Naive thymus-derived CD4-positive, alpha-beta T cell (primary cell): ENCODE results near the gene TTLL12. TPM values are rescaled to one million over a fixed set of nuclear protein-coding genes. Genes with fewer than 3 reads are reported as not detected.

Experiments
- ATAC-seq: fragments of 150-1000 bp; cut with Tn5 transposase; 2 replicates; pipeline ENCODE4 v1.10.0; 2021; ENCODE audit warnings: mild to moderate bottlenecking, moderate library complexity
- CTCF ChIA-PET: fragments of 350-600 bp; sonication (Branson Sonifier 250); formaldehyde crosslinking; loops from one replicate; lab custom pipeline; 2021; ENCODE audit warnings: antibody characterized with exemption; lab: Charles Lee
- POLR2A ChIA-PET: fragments of 350-600 bp; sonication (Branson Sonifier 250); formaldehyde crosslinking; loops from one replicate; lab custom pipeline; 2021; ENCODE audit warnings: antibody characterized with exemption, inconsistent platforms; lab: Charles Lee
- DNase-seq, 9 donors: peaks; one replicate each; pipeline versions ENCODE4 v3.0.0 to v3.0.0-alpha.2; 2020 to 2022; ENCODE audit warnings: mixed read lengths in 1 of 9
- H3K27ac ChIP-seq: one replicate; pipeline ENCODE4 v1.7.0; 2013; ENCODE audit warnings: mild to moderate bottlenecking, low read depth, low read length, moderate library complexity
- H3K27me3 ChIP-seq, 2 donors: one replicate each; pipeline ENCODE4 v1.7.0; 2013; ENCODE audit warnings: low read length in 2 of 2, mild to moderate bottlenecking in 2 of 2, moderate library complexity in 2 of 2; ENCODE audit not compliant: control insufficient read depth in 2 of 2, insufficient read depth in 2 of 2
- H3K36me3 ChIP-seq, 3 experiments: 1 replicate in 2 of 3; 2 replicates in 1 of 3; pipeline ENCODE4 v1.7.0; 2013; ENCODE audit warnings: low read length in 3 of 3, mild to moderate bottlenecking in 3 of 3, moderate library complexity in 1 of 3; ENCODE audit not compliant: insufficient read depth in 3 of 3, control insufficient read depth in 2 of 3
- H3K4me1 ChIP-seq, 2 donors: one replicate each; pipeline ENCODE4 v1.7.0; 2013; ENCODE audit warnings: low read length in 2 of 2, mild to moderate bottlenecking in 2 of 2, moderate library complexity in 1 of 2; ENCODE audit not compliant: control insufficient read depth in 2 of 2, insufficient read depth in 2 of 2
- H3K4me3 ChIP-seq: 2 replicates; pipeline ENCODE4 v1.7.0; 2013; ENCODE audit warnings: mild to moderate bottlenecking, low read length
- H3K9me3 ChIP-seq, 3 experiments: 1 replicate in 2 of 3; 2 replicates in 1 of 3; pipeline ENCODE4 v1.7.0; 2013; ENCODE audit warnings: low read length in 3 of 3; ENCODE audit not compliant: control insufficient read depth in 2 of 3
- H3K27ac Mint-ChIP-seq, 9 donors: one replicate each; pipeline ENCODE4 v1.8.0; 2020 to 2022; ENCODE audit warnings: mixed read lengths in 9 of 9, mild to moderate bottlenecking in 8 of 9, moderate library complexity in 5 of 9, inconsistent platforms in 2 of 9
- H3K27me3 Mint-ChIP-seq, 5 donors: one replicate each; pipeline ENCODE4 v1.8.0; 2021 to 2022; ENCODE audit warnings: mixed read lengths in 5 of 5, mild to moderate bottlenecking in 1 of 5
- H3K36me3 Mint-ChIP-seq, 5 donors: one replicate each; pipeline ENCODE4 v1.8.0; 2020 to 2022; ENCODE audit warnings: mixed read lengths in 5 of 5, mild to moderate bottlenecking in 3 of 5, inconsistent platforms in 1 of 5
- H3K4me1 Mint-ChIP-seq, 7 donors: one replicate each; pipeline ENCODE4 v1.8.0; 2020 to 2022; ENCODE audit warnings: mixed read lengths in 7 of 7, mild to moderate bottlenecking in 3 of 7, inconsistent platforms in 1 of 7
- H3K4me3 Mint-ChIP-seq, 10 donors: one replicate each; pipeline ENCODE4 v1.8.0; 2020 to 2022; ENCODE audit warnings: mild to moderate bottlenecking in 10 of 10, mixed read lengths in 10 of 10, moderate library complexity in 6 of 10, inconsistent platforms in 2 of 10
- H3K9me3 Mint-ChIP-seq, 11 donors: one replicate each; pipeline ENCODE4 v1.8.0; 2020 to 2022; ENCODE audit warnings: mixed read lengths in 11 of 11, mild to moderate bottlenecking in 4 of 11, inconsistent platforms in 1 of 11, moderate library complexity in 1 of 11
- intact Hi-C, 2 donors: fragments of 100-400 bp; cut with micrococcal nuclease; formaldehyde crosslinking; loops; one replicate each; pipeline ENCODE4 v1.15.1; 2023
- polyA plus RNA-seq, 2 donors: library from polyadenylated mRNA; unstranded; fragments of 300-500 nt; fragmentation: Illumina TruSeq; gene quantifications; one replicate each; pipeline ENCODE4 v1.2.3, GENCODE V29; 2021
- total RNA-seq, 6 experiments: library from RNA in 5 of 6; stranded (reverse) in 5 of 6; gene quantifications; 1 replicate in 5 of 6; 2 replicates in 1 of 6; pipeline ENCODE4 v1.2.3 and lab custom pipeline; 2021 to 2026

TTLL12 gene
- total and polyA plus RNA-seq, 7 experiments from 2014 or later: 15.6 to 43.7 (median 28.2) TPM

DNA sequence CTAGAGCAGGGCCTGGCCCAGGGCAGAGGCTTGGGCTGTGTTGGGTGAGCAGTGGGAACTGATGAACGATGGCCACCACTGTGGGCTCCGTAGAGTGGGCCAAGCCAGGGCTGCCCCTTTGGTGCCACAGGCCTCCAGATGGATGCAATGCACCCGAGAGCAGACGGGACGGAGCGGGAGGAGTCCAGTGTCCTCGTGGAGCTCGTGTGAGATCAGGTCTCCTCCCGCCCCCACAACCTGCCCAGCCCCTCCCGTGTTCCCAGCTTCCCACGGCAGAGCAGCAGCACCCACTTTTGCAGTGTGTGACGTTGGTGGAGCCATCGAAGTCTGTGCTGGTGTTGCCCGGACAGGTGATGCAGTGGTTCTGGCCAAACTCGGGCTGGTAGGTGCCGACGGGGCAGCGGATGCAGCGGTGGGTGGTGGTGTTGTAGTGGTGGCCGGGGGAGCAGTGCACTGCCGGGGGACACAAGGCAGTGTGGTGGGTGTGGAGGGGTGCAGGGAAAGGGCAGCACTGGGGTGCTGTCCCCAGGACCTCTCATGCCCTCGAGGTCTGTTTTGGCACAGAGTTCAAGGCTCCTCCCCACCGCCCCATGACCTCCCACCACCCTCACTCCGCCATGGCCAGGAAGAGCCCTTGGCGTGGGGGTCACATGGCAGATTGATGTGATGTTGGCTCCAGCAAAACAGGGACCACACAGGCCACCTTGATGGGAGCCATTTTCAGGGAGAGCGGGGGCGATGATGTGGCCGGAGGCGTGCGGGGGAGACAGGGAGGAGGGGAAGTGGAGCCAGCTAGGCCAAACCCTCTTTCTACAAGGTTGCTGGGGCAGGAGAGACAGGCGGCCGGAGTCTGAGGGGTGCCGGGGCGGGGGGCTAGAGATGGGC is 23.9 kb upstream of the TTLL12 start:
- intact Hi-C loops: no loop called here
- no peak for ATAC-seq
- H3K27ac ChIP-seq: no peak overlapping the region
- CTCF ChIA-PET: interaction anchor here (0.6 kb wide), 1 partner anchor 12 kb away, joined by 3 read pairs; no protein-coding TSS in a partner anchor
- DNase-seq: no peak
- H3K4me1 ChIP-seq: peaks cover 5 to 12% of the 10 kb centered on the region in 2 donors
- H3K9me3 ChIP-seq: no peaks in the 10 kb centered on the region
- H3K4me3 Mint-ChIP-seq: no peak overlapping the region
- H3K36me3 Mint-ChIP-seq: no peaks in the 10 kb centered on the region
- no peak overlapping the region for H3K4me3 ChIP-seq
- POLR2A ChIA-PET: no interaction called here
- no peaks in the 10 kb centered on the region for H3K27me3 ChIP-seq
- H3K27ac Mint-ChIP-seq: no peak overlapping the region
- no peaks in the 10 kb centered on the region for H3K27me3 Mint-ChIP-seq
- H3K36me3 ChIP-seq: no peaks in the 10 kb centered on the region
- H3K9me3 Mint-ChIP-seq: peaks cover 0 to 2% (median 0%) of the 10 kb centered on the region in 11 donors
- H3K4me1 Mint-ChIP-seq: peaks cover 5 to 14% (median 9%) of the 10 kb centered on the region in 7 donors

GRCh38 chr22:43209971-43210370 is 23.0 kb upstream of the TTLL12 start:
- ChIA-PET CTCF (no interaction called here), POLR2A (no interaction called here)
- no peaks in the 10 kb centered on the region for H3K36me3 ChIP-seq
- H3K27ac ChIP-seq: no peak overlapping the region
- no peak for DNase-seq
- H3K36me3 Mint-ChIP-seq: no peaks in the 10 kb centered on the region
- H3K9me3 ChIP-seq: no peaks in the 10 kb centered on the region
- H3K4me1 ChIP-seq: peaks cover 5 to 19% of the 10 kb centered on the region in 2 donors
- H3K27me3 Mint-ChIP-seq: no peaks in the 10 kb centered on the region
- no peak overlapping the region for H3K4me3 Mint-ChIP-seq
- no peak overlapping the region for H3K27ac Mint-ChIP-seq
- H3K4me1 Mint-ChIP-seq: peaks cover 5 to 17% (median 13%) of the 10 kb centered on the region in 7 donors
- H3K4me3 ChIP-seq: no peak overlapping the region
- intact Hi-C loops: no loop called here
- no peaks in the 10 kb centered on the region for H3K27me3 ChIP-seq
- ATAC-seq: no peak
- H3K9me3 Mint-ChIP-seq: no peaks in the 10 kb centered on the region

DNA sequence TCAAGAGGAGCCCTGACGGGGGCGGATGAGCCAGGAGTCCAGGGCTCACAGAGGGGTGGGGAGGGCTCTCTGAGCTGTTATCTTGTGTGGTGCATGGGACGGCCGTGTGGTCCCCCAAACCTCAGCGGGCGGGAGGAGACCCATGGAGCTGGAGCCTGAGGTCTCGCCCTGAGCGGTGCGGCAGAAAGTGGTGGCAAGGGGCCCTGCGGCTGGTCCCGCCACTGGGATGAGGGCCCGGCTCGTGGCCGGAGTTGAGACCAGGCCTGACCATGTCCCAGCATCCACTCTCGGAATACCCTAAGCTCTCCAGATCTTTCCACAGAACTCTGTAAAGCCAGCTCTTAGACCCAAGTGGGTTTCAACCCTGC is 22.6 kb upstream of the TTLL12 start:
- CTCF ChIA-PET: interaction anchor here (0.6 kb wide), 1 partner anchor 130 kb away, joined by 3 read pairs; no protein-coding TSS in a partner anchor
- POLR2A ChIA-PET: no interaction called here

DNA sequence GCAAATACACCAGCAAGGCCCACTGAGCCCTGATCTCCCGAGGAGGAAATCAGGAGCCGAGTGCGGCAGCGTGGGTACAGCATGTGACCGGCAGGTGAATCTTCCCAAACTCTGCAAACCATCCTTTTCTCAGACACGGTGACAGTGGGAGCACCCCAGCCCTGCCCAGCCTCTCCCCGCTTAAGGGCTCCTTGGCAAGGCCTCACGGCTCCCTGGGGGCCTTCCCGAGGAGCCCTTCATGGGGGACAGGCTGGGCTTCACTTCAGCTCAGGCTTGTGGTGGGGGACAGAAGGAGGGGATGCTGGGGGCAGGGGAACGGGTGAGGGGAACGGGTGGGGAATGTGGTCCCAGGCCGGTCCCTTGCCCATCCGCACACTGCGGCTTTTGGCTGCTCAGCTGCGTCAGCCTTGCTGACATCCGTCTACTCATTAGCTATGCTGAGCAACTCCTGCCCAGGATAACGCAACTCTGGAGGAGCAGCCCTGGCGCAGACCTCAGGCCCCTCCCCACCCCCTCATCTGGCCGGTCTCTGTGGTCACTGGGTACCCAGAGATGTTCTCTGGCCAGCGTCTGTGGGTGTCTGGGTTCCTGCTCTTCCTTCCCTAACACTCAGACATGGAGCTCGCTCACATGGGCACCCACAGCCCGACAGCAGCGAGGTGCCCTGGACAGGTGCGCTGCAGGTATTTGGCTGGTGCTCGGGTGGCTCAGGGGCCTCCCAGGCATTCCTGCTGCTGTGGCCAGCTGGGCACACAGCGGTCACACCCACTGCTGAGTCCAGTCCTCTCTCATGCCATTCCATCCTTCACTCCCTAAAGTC is 22.0 kb upstream of the TTLL12 start:
- Histone ChIP-seq H3K4me1 (peaks cover 5 to 19% of the 10 kb centered on the region in 2 donors), H3K9me3 (no peaks in the 10 kb centered on the region), H3K27ac (no peak overlapping the region), H3K36me3 (no peaks in the 10 kb centered on the region), H3K4me3 (no peak overlapping the region), H3K27me3 (no peaks in the 10 kb centered on the region)
- intact Hi-C loops: no loop called here
- DNase-seq (no peak), ATAC-seq (no peak)
- H3K4me1 Mint-ChIP-seq: peaks cover 5 to 19% (median 13%) of the 10 kb centered on the region in 7 donors
- ChIA-PET POLR2A (no interaction called here), CTCF (interaction anchor here (0.5 to 0.6 kb wide), 2 partner anchors 130 to 135 kb away, joined by 3 to 5 read pairs; no protein-coding TSS in a partner anchor)
- H3K27me3 Mint-ChIP-seq: no peaks in the 10 kb centered on the region
- H3K27ac Mint-ChIP-seq: no peak overlapping the region
- H3K4me3 Mint-ChIP-seq: no peak overlapping the region
- no peaks in the 10 kb centered on the region for H3K9me3 Mint-ChIP-seq
- no peaks in the 10 kb centered on the region for H3K36me3 Mint-ChIP-seq

More for the DNA sequence above, 22.6 kb upstream of the TTLL12 start:
- Histone ChIP-seq H3K4me3 (no peak overlapping the region), H3K4me1 (peaks cover 5 to 19% of the 10 kb centered on the region in 2 donors), H3K9me3 (no peaks in the 10 kb centered on the region), H3K36me3 (no peaks in the 10 kb centered on the region), H3K27ac (no peak overlapping the region), H3K27me3 (no peaks in the 10 kb centered on the region)
- DNase-seq (no peak), ATAC-seq (no peak)
- peaks cover 5 to 19% (median 13%) of the 10 kb centered on the region in 7 donors for H3K4me1 Mint-ChIP-seq
- H3K4me3 Mint-ChIP-seq: no peak overlapping the region
- H3K36me3 Mint-ChIP-seq: no peaks in the 10 kb centered on the region
- H3K27me3 Mint-ChIP-seq: no peaks in the 10 kb centered on the region
- intact Hi-C loops: no loop called here
- no peak overlapping the region for H3K27ac Mint-ChIP-seq
- H3K9me3 Mint-ChIP-seq: no peaks in the 10 kb centered on the region

DNA sequence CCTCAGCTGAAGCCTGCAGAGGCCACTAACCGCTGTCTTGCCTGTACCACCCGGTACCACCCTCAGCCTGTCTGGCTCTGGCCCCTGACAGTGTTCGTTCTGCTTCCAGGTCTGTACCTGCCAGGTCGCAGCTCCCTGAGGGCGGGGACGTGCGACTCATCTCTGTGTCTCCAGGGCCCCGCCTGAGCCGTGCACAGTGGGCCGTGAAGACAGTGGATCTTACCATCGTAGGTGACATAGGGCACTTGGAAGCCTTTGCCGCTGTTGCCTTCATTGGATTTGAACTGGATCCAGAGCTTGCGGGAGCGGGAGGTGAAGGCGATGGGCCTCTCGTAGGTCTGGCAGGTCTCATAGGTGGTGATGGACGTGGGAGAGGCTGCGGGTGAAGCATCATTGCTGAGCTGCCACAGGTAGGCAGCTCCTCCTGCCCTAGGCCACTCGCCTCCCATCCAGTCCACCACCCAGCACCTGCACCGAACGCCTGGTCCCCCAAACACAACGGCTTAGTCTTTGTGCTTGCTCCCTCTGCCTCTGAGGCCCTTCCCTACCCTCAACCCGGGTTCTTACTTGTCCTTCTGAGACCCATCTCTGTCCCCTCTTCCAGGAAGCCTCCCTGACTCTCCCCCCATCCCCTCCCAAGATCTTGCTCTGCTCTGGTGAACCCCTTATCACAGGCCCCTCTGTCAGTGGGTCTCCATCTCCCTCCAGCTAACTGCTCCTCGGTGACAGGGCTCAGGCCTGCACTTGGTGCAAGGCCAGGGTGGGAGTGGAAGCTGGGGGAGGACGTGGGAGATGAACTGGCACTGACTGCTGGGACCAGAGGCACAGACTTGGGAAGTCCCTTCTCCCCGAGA is 21.1 kb upstream of the TTLL12 start:
- Histone ChIP-seq H3K4me1 (peaks cover 5 to 19% of the 10 kb centered on the region in 2 donors), H3K27ac (no peak overlapping the region), H3K4me3 (no peak overlapping the region), H3K36me3 (no peaks in the 10 kb centered on the region), H3K9me3 (no peaks in the 10 kb centered on the region), H3K27me3 (no peaks in the 10 kb centered on the region)
- Mint-ChIP-seq H3K4me3 (peak overlapping the region in 1 of 10 donors; percentile 51), H3K9me3 (no peaks in the 10 kb centered on the region), H3K27me3 (no peaks in the 10 kb centered on the region), H3K36me3 (no peaks in the 10 kb centered on the region), H3K27ac (no peak overlapping the region), H3K4me1 (peaks cover 5 to 19% (median 13%) of the 10 kb centered on the region in 7 donors)
- ChIA-PET CTCF (interaction anchor here (0.5 kb wide), 1 partner anchor 136 kb away, joined by 5 read pairs; no protein-coding TSS in a partner anchor), POLR2A (no interaction called here)
- DNase-seq (no peak), ATAC-seq (no peak)
- intact Hi-C loops: no loop called here

DNA sequence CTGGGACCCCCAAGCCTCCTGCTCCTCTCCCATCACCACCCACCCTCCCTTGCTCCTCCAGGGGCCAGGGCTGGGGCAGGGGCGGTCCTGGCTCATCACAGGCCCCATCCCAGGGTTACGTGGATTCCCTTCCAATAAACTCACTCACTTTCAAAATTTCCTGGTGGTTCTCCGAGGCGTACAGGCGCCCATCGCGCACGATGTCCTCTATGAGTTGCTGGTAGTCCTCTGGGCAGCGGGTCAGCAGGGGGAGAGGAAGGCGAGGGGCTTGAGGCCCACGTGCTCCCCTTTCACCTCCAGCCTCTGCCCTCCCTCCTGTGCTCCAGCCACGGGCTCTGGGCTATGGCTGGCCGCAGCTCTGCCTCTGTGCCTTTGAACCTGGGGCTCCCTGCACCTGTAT is 20.5 kb upstream of the TTLL12 start:
- ChIA-PET POLR2A (no interaction called here), CTCF (no interaction called here)
- Mint-ChIP-seq H3K4me3 (peak overlapping the region in 1 of 10 donors; percentile 51), H3K27me3 (no peaks in the 10 kb centered on the region), H3K27ac (peak overlapping the region in 1 of 9 donors; percentile 20), H3K4me1 (peaks cover 5 to 19% (median 13%) of the 10 kb centered on the region in 7 donors), H3K36me3 (no peaks in the 10 kb centered on the region), H3K9me3 (no peaks in the 10 kb centered on the region)
- intact Hi-C loops: no loop called here
- Histone ChIP-seq H3K27ac (no peak overlapping the region), H3K4me3 (no peak overlapping the region), H3K27me3 (no peaks in the 10 kb centered on the region), H3K9me3 (no peaks in the 10 kb centered on the region), H3K4me1 (peaks cover 5 to 19% of the 10 kb centered on the region in 2 donors), H3K36me3 (no peaks in the 10 kb centered on the region)
- DNase-seq (no peak), ATAC-seq (no peak)
